HEK293 (cell line): ENCODE measurements around the gene SREBF2.

Experiments
- KLF9 ChIP-seq: fragments of 450-650 bp; formaldehyde crosslinking; IDR thresholded peaks from 2 replicates; pipeline ENCODE4 v1.5.1; 2016; ENCODE audit warnings: missing biosample characterization, missing genetic modification characterization, low read depth
- YY1 ChIP-seq: fragments of 450-650 bp; formaldehyde crosslinking; IDR thresholded peaks from 2 replicates; pipeline ENCODE4 v1.5.1; 2018; ENCODE audit warnings: missing biosample characterization, missing genetic modification characterization
- ZNF324 ChIP-seq: fragments of 450-650 bp; formaldehyde crosslinking; IDR thresholded peaks from 2 replicates; pipeline ENCODE4 v1.5.1; 2016; ENCODE audit warnings: missing biosample characterization, missing genetic modification characterization
- ZNF777 ChIP-seq: fragments of 450-650 bp; formaldehyde crosslinking; IDR thresholded peaks from 2 replicates; pipeline ENCODE4 v1.5.1; 2017; ENCODE audit warnings: missing biosample characterization, missing genetic modification characterization, borderline replicate concordance
- ZSCAN30 ChIP-seq: fragments of 450-650 bp; IDR thresholded peaks from 2 replicates; pipeline ENCODE4 v1.5.1; 2018; ENCODE audit warnings: missing biosample characterization, mild to moderate bottlenecking, missing genetic modification characterization, moderate library complexity
- TF ChIP-seq, protein P1 (sequence below): fragments of 450-650 bp; IDR thresholded peaks from 2 replicates; pipeline ENCODE4 v1.5.1; 2018; ENCODE audit warnings: missing biosample characterization, mild to moderate bottlenecking, missing genetic modification characterization
- TF ChIP-seq, protein P2 (sequence below): fragments of 450-650 bp; formaldehyde crosslinking; IDR thresholded peaks from 2 replicates; pipeline ENCODE4 v1.5.1; 2016; ENCODE audit warnings: missing biosample characterization, missing genetic modification characterization
- TF ChIP-seq, protein P3 (sequence below): fragments of 450-650 bp; formaldehyde crosslinking; IDR thresholded peaks from 2 replicates; pipeline ENCODE4 v1.5.1; 2016; ENCODE audit warnings: missing biosample characterization, missing genetic modification characterization

- TF ChIP-seq ZNF777 (tag by site-specific recombination) (no peak), KLF9 (tag by site-specific recombination) (no peak), ZNF324 (tag by site-specific recombination) (no peak), ZSCAN30 (tag by site-specific recombination) (no peak), YY1 (tag by site-specific recombination) (no peak)
- TF ChIP-seq, protein P1, sequence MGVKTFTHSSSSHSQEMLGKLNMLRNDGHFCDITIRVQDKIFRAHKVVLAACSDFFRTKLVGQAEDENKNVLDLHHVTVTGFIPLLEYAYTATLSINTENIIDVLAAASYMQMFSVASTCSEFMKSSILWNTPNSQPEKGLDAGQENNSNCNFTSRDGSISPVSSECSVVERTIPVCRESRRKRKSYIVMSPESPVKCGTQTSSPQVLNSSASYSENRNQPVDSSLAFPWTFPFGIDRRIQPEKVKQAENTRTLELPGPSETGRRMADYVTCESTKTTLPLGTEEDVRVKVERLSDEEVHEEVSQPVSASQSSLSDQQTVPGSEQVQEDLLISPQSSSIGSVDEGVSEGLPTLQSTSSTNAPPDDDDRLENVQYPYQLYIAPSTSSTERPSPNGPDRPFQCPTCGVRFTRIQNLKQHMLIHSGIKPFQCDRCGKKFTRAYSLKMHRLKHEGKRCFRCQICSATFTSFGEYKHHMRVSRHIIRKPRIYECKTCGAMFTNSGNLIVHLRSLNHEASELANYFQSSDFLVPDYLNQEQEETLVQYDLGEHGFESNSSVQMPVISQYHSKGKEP (tag by site-specific recombination) = no peak
- TF ChIP-seq, protein P2, sequence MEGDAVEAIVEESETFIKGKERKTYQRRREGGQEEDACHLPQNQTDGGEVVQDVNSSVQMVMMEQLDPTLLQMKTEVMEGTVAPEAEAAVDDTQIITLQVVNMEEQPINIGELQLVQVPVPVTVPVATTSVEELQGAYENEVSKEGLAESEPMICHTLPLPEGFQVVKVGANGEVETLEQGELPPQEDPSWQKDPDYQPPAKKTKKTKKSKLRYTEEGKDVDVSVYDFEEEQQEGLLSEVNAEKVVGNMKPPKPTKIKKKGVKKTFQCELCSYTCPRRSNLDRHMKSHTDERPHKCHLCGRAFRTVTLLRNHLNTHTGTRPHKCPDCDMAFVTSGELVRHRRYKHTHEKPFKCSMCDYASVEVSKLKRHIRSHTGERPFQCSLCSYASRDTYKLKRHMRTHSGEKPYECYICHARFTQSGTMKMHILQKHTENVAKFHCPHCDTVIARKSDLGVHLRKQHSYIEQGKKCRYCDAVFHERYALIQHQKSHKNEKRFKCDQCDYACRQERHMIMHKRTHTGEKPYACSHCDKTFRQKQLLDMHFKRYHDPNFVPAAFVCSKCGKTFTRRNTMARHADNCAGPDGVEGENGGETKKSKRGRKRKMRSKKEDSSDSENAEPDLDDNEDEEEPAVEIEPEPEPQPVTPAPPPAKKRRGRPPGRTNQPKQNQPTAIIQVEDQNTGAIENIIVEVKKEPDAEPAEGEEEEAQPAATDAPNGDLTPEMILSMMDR (tag by site-specific recombination) = no peak
- TF ChIP-seq, protein P3, sequence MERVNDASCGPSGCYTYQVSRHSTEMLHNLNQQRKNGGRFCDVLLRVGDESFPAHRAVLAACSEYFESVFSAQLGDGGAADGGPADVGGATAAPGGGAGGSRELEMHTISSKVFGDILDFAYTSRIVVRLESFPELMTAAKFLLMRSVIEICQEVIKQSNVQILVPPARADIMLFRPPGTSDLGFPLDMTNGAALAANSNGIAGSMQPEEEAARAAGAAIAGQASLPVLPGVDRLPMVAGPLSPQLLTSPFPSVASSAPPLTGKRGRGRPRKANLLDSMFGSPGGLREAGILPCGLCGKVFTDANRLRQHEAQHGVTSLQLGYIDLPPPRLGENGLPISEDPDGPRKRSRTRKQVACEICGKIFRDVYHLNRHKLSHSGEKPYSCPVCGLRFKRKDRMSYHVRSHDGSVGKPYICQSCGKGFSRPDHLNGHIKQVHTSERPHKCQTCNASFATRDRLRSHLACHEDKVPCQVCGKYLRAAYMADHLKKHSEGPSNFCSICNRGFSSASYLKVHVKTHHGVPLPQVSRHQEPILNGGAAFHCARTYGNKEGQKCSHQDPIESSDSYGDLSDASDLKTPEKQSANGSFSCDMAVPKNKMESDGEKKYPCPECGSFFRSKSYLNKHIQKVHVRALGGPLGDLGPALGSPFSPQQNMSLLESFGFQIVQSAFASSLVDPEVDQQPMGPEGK (tag by site-specific recombination) = no peak
Observed at GRCh38 chr22:41914611-41915034, 81.7 kb downstream of the SREBF2 start.
